GM03348 (cell line): ENCODE data around the gene D2HGDH.
A peak's percentile ranks its signal among the peaks of the same experiment; 100 is the strongest.
"Not testable (repeated sequence)": the region's sequence is repeated elsewhere in the genome, so short reads cannot be mapped to it uniquely, and the experiment has no call there.

ENCODE experiments used
- DNase-seq: peaks from one replicate; pipeline ENCODE4 v3.0.0; 2012; ENCODE audit warnings: low spot score

D2HGDH gene

DNA sequence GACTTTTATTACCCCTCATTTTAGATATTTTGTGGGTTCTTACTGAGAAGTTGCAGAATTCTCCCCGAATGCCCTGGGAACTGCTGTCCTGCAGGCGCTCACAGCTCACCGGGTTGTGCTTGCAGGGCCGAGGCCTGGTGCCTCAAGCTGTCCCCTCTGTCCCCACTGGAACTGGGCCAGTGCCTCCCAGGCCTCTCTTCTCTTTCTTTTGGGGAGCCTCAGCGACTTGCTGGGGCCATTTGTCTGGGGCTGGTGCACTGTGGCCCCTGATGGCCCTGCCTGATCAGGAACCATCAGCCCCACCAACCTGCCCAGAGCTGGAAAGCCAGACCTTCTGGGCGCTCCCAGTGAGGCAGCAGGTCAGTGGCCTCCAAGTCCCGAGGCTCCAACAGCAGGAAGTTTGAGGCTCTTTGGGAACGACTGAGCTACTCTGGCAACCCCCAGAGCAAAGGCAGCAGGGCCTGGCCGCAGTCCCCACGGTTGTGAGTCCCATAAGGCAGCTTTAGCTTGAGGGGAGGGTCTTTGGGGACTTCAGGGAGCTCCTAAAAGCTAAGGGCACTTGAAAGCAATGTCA is 59.9 kb downstream of the D2HGDH start:
- no peak for DNase-seq

DNA sequence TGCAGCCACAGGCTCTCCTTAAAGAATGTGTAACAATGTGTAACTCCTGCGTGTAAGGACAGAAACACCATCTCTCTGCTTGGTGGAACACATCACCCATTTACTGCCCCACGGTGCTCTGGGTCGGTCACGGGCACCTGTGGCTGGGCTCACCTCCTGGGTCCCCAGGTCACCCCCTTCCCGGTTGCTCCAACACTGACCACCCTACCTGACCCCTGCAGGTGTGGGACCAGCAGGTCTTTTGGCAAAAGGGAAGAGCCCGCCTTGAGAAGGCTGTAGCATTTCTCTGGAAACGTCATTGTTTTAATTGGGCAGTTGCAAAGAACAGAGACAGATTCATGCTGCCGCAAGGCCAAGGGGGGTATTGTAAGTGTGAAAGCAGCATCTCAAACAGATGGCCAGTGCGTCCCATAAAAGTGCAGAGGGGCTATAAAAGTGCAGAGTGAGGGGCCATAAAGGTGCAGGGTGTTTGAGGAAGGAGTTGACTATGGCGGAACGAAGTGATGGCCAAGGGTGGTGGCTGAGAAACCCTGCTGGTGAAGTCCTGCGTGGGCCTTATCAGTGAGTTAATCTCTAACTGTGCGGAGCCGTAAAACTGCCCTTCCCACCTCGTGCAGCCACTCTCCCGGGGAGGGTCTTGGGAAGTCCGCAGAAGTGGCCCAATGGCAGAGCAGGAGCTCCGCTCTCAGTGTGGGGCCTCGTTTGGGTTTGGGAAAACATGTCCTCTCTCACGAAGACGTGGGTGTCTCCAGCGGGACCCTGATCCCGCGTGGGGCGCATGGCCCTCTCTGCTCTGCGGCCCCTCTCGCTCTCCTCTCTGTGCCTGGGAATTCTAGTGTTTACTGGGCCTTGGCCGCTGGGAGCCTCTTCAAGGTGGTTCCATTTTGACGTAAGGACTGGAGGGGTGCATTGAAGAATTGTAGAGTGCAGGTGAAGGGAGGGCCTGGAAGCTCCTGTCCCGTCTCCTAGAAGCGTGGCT is 60.9 kb downstream of the D2HGDH start:
- DNase-seq, result no peak

DNA sequence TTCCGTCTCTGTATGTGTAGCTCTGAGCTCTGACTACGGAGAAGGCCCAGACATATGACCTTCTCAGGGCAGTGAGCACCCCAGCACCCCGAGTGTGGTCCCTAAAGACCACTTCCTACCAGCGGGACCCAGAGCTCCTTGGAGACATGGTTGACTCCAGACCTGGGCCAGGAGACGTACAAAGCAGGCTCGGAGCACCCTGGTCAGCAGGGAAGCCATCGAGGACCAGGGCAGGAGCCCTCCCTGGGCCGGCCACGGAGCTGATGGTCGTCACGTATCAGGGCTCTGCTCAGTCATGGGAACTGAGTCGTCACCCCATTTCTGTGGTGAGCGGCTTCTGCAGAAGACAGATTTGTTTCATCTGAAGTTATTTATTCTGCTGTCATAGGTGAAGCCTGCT is 61.8 kb downstream of the D2HGDH start:
- no peak for DNase-seq

DNA sequence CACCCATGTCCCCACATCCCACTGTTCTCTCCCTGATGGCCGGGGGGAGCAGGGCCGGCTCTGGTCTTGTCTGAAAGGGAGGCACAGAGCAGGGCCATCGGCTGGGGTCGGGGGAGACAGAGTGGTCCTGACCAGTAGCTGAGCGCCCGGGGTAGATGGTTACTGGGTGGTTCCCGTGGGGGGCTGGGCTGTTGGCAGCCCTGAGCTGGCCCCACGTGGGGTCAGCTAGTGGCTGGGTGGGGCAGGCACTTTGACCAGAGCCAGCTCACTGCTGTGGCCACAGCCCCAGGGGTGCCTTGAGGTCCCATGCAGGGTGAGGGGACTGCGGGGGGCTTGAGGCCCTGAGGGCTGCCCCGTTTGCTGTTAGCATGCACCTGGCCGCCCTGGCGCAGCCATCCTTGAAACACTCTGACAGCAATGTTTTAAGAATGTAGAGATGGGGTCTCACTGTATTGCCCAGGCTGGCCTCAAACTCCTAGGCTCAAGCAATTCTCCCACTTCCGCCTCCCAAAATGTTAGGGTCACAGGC is 62.2 kb downstream of the D2HGDH start:
- peak; percentile 5 for DNase-seq

DNA sequence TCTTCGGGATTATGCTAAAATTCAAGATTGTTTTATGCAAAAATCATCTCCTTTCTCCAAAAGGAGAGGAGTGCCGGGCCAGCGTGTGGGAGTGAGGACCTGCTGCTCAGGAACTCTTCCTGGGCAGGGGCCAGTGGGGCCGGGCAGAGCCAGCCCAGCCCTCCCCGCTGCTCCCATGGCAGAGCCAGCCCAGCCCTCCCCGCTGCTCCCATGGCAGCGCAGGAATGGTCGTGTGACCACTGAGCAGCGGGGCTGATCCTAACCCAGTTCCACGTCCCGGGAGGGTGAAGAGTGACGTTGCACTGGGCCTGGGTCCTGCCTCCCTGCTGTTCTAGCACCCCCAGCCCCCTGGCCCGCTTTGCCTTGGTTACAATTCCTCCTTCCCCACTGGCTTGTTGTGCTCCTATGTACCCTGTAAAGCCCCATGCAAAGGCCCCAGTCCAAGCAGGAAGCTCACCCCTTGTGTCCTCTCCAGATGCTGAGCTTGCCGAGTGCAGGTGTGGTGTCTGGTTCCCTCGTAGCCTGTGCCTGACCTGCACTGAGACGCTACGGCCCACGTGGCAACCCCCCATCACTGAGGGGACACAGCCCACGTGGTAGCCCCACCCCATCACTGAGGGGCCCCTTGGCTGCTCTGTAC is 63.1 kb downstream of the D2HGDH start:
- peak; percentile 7 for DNase-seq

DNA sequence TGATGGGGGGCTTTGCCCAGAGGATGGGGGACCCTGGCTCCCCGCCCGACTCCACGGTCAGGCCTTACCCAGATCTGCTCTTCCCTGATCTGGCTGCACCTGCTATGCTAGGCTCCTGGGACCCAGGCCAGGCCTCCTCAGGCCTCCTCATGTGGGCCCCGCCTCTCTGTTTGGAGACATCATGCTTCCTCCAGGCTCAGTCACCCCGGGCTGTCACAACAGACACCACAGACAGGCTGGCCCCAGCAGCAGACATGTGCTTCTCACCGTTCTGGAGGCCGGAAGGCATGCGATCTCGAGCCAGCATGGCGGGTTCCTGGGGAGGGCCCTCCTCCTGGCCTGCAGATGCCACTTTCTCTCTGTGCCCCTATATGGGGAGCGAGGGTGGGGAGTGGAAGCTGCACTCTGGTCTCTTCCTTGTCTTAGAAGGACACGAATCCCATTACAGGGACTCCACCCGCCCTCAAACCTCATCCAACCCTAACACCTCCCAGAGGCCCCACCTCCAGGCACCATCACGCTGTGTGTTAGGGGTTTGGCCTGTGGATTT is 63.7 kb downstream of the D2HGDH start:
- peak; percentile 8 for DNase-seq

DNA sequence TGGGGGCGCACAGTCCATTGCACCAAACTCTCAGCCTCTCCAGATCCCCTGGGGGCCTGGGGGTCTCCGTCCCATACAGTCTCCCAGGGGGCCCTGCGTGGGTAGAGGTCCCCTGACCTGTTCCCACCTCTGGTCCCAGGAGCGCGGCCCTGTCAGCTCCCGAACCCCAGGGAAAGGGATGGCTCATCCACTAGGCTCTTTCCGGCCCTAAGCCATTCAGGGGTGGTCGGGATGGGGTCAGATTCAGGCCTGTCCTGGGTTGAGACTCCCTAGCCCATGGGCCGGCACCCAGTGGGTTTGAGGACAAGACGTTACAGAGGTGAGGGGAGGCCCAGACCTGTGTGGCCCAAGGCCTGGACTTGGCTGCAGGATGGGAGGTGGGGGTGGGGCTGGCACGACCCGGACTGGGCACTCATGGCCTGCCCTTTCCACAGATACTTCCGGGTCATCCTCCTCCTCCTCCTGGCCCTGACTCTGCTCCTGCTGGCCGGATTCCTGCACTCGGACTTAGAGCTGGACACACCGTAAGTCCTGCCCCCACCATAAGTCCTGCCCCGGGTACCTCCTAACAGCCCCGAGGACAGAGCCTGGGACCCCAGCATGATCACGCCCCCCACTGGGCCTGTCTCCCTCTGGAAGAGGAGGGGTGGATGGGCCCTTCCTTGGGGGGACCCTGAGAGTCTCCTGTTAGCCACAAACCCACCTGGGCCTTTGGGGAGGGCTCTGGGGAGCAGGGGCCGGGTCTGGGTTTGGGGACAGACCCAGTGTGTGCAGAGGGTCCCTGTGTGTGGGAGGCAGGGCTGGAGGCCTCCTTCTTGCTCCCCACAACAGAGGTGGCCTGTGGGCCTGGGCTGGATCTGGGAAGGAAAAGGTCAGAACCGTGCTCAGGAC is 64.4 kb downstream of the D2HGDH start:
- peak; percentile 7 for DNase-seq

DNA sequence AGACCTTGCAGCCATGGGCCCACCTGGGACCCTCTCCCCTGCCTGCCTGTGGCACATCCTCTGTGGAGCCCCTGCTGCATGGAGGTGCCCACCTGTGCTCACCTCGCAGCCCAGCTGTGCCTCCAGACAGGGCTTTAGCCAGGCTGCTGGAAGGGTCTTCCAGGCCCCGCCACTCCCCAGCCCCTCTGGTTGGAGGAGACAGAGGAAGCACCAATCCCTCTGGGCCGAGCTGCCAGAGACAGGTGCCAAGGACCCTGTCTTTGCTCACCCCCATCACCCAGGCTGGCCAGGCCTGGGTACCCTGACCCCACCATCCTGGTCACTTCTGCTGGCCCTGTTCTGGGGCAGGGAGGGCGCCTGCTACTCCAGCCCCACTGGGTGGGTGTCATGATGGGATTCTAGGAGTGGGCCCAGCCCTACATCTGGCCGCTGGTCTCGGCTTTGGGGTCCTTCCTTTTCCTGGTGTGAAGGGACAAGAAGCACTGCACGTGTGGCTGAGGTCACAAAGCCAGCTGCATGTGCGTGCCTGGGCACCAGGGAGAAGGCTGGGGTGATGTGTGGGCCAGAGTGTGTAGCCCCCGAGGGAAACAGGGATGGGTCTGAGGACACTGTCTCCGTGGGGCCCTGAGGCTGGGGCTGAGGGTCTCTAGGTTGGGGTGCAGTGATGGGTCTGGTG is 65.2 kb downstream of the D2HGDH start:
- DNase-seq, result peak; percentile 6

DNA sequence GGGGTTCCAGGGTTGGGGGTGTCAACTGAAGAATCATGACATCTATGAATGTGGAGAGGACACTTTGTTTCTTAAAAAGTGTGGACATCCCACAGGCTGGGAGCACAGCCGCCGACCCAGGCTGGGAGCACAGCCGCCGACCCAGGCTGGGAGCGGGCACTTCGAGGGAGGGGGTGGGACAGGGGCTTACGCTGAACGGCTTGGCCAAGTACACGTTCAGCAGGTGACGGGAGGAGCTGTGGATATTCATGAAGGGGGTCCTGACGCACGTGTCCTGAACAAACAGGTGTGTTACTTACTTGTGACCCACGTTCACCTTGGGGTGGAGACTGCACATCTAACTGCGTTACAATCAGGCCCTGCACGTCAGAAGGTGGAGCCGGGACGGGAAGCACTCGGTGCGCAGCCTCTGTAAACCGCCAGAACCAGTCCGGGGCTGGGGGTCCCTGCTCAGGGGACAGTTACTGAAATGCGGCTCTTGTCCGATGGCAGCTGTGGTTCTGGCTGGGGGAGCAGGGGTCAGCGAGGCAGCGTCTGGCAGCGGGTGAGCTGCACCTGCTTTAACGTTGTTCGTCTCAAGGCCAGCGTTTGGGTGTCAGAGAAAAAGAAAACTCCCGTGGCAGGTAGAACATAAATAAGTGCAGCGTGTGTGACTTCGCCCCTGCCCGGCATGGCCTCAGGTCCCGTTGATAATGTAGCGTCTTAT is 65.9 kb downstream of the D2HGDH start:
- DNase-seq, result not testable (repeated sequence)

DNA sequence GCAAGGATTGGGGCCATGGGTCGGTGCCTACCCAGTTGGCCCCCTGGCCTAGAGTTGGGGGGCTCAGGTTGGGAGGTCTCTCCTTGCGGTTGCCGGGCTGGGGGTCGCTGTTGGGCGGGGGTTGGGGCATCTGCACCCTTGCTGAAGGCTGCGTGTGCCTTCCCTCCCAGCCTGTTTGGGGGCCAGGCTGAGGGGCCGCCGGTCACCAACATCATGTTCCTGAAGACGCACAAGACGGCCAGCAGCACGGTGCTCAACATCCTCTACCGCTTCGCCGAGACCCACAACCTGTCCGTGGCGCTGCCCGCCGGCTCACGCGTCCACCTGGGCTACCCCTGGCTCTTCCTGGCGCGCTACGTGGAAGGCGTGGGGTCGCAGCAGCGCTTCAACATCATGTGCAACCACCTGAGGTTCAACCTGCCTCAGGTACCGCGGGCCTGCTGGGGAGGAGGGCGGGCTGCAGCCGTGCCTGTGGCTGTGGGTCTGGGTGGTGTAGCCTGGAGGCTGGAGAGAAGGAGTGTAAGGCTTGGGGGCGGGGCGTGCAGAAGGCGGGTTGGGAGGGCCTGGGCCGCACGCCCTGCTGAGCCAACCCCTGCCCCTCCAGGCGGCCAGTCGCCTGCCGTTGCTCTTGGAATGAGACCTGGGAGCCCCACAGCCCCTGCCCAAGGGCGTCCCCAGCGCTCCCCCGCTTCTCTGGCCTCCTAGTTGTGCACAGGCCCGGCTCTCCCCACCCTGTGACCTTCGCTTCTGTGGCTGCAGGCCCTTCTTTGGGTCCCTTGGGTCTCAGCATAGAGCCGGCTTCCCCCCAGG is 67.4 kb downstream of the D2HGDH start:
- DNase-seq, result peak; percentile 6

DNA sequence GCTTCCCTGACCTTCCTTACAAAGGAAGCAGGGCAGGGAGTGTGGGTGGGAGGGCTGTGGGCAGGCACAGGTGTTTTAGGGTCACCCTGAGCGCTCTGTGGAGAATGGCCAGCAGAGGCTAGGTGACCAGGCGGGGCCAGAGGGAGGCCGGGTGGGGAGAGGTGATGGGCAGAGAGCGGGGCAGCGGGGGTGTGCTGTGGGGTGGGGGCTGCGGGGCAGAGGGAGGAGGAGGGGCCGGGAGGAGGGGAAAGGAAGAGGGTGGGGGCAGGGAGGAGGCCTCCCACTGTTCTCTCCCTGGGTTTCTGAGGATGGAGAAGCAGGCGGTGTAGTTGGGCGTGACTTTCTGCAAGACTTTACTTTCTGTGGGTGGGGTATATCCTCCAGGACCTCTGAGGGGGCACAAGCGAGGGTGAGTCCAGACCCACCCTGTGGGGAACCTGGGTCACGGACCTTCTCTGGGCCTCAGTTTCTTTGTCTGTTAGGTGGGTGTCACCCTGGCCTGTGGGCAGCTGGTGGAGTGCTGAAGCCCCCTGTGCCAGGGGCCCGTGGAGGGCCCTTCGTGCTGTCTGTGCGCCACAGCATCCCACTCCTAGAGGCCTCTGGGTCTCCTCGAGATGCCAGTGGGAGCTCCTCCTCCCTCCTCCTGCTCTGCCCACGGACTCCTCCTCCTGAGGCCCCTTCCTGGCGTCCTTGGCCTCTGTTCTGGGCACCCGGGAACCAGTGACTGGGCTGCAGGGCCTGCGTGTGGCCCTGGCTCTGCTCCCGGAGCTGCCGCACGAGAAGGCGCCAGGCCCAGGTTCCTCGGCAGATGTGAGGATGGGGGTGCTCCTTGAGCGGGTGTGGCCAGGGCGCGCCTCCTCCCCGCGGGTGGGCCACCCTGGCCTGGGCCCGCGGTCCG is 68.2 kb downstream of the D2HGDH start:
- no peak for DNase-seq

DNA sequence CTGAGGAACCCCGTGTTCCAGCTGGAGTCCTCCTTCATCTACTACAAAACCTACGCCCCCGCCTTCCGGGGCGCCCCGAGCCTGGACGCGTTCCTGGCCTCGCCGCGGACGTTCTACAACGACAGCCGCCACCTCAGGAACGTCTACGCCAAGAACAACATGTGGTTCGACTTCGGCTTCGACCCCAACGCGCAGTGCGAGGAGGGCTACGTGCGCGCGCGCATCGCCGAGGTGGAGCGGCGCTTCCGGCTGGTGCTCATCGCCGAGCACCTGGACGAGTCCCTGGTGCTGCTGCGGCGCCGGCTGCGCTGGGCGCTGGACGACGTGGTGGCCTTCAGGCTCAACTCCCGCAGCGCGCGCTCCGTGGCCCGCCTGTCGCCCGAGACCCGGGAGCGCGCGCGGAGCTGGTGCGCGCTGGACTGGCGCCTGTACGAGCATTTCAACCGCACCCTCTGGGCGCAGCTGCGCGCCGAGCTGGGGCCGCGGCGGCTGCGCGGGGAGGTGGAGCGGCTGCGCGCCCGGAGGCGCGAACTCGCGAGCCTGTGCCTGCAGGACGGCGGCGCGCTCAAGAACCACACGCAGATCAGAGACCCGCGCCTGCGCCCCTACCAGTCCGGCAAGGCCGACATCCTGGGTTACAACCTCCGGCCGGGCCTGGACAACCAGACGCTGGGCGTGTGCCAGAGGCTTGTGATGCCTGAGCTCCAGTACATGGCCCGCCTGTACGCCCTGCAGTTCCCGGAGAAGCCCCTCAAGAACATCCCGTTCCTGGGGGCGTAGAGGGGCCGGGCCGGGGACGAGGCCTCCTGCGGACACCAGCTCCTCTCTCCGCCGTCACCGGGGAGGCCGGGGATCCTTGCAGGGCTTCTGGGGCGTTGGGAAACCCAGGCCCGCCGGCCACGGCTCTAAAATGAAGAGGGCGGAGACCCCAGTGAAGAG is 69.2 kb downstream of the D2HGDH start:
- DNase-seq, result peak; percentile 78

DNA sequence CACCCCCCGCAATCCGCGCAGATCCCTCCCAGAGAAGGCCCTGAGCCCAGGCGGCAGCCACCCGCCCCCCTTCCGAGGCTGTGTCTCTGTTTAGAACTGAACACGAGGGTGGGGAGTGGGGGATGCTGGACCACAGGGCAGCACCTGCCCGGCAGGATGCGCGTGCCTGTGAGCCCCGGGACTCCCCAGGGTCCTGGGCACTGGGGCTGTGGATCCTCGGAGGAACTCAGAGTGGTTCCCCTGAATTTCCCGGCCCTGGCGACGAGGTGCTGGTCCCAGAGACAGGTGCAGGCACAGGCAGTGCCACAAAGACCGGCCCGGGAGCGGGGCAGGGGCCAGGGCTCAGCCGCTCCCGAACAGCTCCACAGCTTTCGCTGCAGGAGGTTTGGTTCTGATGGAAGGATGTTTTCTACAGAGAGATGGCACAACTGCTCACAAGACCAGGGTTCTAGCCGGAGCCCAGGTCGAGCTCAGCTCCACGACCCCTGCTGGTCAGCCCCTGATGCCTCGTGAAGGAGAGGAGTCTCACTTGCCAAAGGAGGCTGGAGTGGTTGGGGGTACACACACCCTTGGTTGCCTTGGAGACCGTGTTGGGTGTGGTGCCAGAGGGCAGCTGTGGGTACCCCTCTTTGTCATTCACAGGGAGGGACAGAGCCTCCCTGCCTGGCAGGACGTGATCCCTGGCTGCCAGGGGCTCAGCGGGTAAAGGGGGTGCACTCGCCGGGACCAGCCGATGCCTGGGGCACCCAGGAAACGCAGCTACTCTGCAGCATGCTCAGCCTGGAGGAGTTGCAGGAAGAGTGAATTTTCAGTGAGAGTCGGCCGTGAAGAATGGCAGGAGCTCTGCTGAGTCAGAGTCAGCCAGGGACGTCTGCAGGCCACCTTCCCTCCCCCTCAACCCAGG is 70.1 kb downstream of the D2HGDH start:
- peak; percentile 5 for DNase-seq

DNA sequence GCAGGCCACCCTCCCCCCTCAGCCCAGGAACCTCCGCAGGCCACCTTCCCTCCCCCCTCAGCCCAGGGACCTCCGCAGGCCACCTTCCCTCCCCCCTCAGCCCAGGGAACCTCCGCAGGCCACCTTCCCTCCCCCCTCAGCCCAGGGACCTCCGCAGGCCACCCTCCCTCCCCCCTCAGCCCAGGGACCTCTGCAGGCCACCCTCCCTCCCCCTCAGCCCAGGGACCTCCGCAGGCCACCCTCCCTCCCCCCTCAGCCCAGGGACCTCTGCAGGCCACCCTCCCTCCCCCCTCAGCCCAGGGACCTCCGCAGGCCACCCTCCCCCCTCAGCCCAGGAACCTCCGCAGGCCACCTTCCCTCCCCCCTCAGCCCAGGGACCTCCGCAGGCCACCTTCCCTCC is 71.8 kb downstream of the D2HGDH start:
- not testable (repeated sequence) for DNase-seq

DNA sequence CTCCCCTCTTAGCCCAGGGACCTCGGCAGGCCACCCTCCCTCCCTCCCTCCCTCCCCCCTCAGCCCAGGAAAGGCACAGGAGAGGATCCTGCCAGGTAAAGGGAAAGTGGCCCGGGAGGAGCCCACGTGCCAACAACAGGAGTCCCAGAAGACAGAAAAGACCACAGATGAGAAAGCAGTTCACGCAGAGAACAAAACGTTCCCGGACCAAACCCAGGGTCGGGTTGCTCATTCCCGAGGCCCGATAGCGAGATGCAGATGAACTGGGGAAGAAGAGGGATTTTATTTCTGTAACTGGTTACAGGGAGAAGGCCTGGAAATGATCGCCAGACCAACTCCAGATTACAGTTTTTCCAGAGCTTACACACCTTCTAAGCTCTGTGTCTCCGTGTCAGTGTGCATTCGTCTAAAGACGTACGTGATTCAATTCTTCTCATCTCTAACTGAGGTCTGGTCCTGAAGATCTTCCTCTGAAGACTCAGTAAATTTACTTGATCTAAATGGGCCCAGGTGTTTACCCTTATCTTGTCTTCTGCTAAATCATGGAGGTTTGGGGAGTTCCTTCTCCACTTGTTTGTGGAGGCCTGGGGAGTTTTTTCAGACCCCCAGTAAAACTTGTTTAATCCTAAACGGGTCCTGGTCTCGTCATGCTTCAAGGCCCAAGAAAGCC is 73.8 kb downstream of the D2HGDH start:
- DNase-seq, result peak; percentile 3
